ENCODE measurements around the gene AGAP1.

- no peak for TF ChIP-seq POLR2A (IDR thresholded peaks at IDR 0.05)
- peak in 10 of 12 donors; percentile 11 to 51 (median 41) for TF ChIP-seq CTCF (IDR thresholded peaks at IDR 0.05)
Measured at GRCh38 chr2:236176417-236176816, 682.6 kb downstream of the AGAP1 start.

Measured in heart left ventricle (tissue), 13 donors.